Adrenal gland (tissue), 12 donors: ENCODE results near the gene RGS12. TPM values are rescaled to one million over a fixed set of nuclear protein-coding genes. Genes with fewer than 3 reads are reported as not detected.

Experiments
- DNase-seq, 7 donors: peaks; one replicate each; pipeline ENCODE4 v3.0.0-alpha.2; 2019 to 2020
- H3K27ac ChIP-seq, 5 donors: fragments of 200-600 bp; sonication (generic) in 4 of 5; 1 replicate in 3 of 5; 2 replicates in 2 of 5; pipeline versions ENCODE4 v1.5.1 to v1.8.0; 2016 to 2020; ENCODE audit warnings: mild to moderate bottlenecking in 1 of 5
- H3K27me3 ChIP-seq: fragments of 200-600 bp; 2 replicates; pipeline ENCODE4 v1.8.0; 2021
- H3K36me3 ChIP-seq, 2 donors: fragments of 200-600 bp; replicated peaks in 1 of 2; 1 replicate in 1 of 2; 2 replicates in 1 of 2; pipeline versions ENCODE4 v1.5.1 to v1.8.0; 2018 to 2022
- H3K4me1 ChIP-seq, 2 donors: fragments of 200-600 bp; replicated peaks in 1 of 2; 1 replicate in 1 of 2; 2 replicates in 1 of 2; pipeline versions ENCODE4 v1.5.1 to v1.8.0; 2018 to 2021
- H3K4me3 ChIP-seq, 4 donors: fragments of 200-600 bp; sonication (generic) in 3 of 4; one replicate each; pipeline ENCODE4 v1.5.1; 2016 to 2018
- H3K9me3 ChIP-seq, 3 donors: fragments of 200-600 bp; sonication (generic) in 1 of 3; replicated peaks in 1 of 3; 1 replicate in 2 of 3; 2 replicates in 1 of 3; pipeline versions ENCODE4 v1.5.1 to v1.8.0; 2016 to 2021
- CTCF ChIP-seq, 6 experiments: fragments of 450-650 bp in 4 of 6; fragments of 200-600 bp in 2 of 6; sonication (generic) in 1 of 6; IDR thresholded peaks; 1 replicate in 5 of 6; 2 replicates in 1 of 6; pipeline versions ENCODE4 v1.5.1 to v1.8.0; 2016 to 2021; ENCODE audit warnings: antibody characterized with exemption in 6 of 6, mild to moderate bottlenecking in 2 of 6, moderate library complexity in 1 of 6
- POLR2A ChIP-seq, 2 donors: fragments of 450-650 bp; IDR thresholded peaks; one replicate each; pipeline ENCODE4 v1.6.1; 2017; ENCODE audit warnings: antibody characterized with exemption in 2 of 2, mild to moderate bottlenecking in 2 of 2, moderate library complexity in 1 of 2
- WGBS, 4 donors: extraction: QIAGEN DNeasy Blood & Tissue Kit in 2 of 4; methylation state at CpG; one replicate each; pipeline versions ENCODE4 v1.1.5 to v1.1.7; 2013 to 2017; 5-methylcytosine and 5-hydroxymethylcytosine counted together
- intact Hi-C, 2 donors: fragments of 100-400 bp; cut with DNase I; formaldehyde crosslinking; loops; one replicate each; pipeline versions ENCODE4 v1.14.1 to v1.15.0; 2022 to 2023
- polyA plus RNA-seq, 3 donors: library from polyadenylated mRNA; stranded (reverse); fragments of 200-250 nt in 2 of 3; fragments of 350-450 nt in 1 of 3; fragmentation: Illumina TruSeq in 1 of 3; extraction: RNeasy Lipid Tissue Mini Kit (QIAGEN cat#74804) in 1 of 3; gene quantifications; one replicate each; pipeline ENCODE4 v1.2.3, GENCODE V29; 2013 to 2014
- total RNA-seq, 9 donors: library from RNA; depleted of rRNA in 4 of 9; stranded (reverse); fragments of >200 nt in 4 of 9; fragments of 120-200 nt in 1 of 9; fragmentation: NEBNext Ultra II Directional in 1 of 9; extraction: Animal tissue kit (Norgen Biotek cat#: 25700) in 1 of 9; gene quantifications; one replicate each; pipeline versions ENCODE4 v1.1.0 to v1.2.4, GENCODE V29; 2013 to 2023
- donor health status: healthy with polysubstance abuse.
- donor health status: Bipolar disorder and iron deficiency.
- donor health status: DM: yes; HTN: yes; CAD: no.
- donor health status: DM: no; HTN: no; CAD: no.
- donor health status: DM: no; HTN: no; CAD: no.
- donor health status: DM: yes; HTN: yes; CAD: no.

RGS12 gene
- total and polyA plus RNA-seq, 12 donors: 8.2 to 73.9 (median 21.9) TPM

- Histone ChIP-seq H3K27me3 (no peaks in the 10 kb centered on the region), H3K36me3 (no peaks in the 10 kb centered on the region), H3K27ac (no peak overlapping the region), H3K4me3 (no peak overlapping the region), H3K4me1 (peaks cover 4 to 19% of the 10 kb centered on the region in 2 donors), H3K9me3 (no peaks in the 10 kb centered on the region)
- intact Hi-C loops: no loop called here
- TF ChIP-seq POLR2A (IDR thresholded peaks at IDR 0.05) (no peak), CTCF (IDR thresholded peaks at IDR 0.05) (no peak)
- WGBS, 4 donors: 90 to 92% (median 92%) methylated on average over 17 to 19 of the region's 19 CpGs
- peak in 2 of 7 donors; percentile 22 to 51 for DNase-seq
Measured at GRCh38 chr4:3294401-3295241, 1.8 kb downstream of the RGS12 start.

- intact Hi-C loops: no loop called here
- Histone ChIP-seq H3K4me3 (no peak overlapping the region), H3K36me3 (no peaks in the 10 kb centered on the region), H3K4me1 (peaks cover 4 to 18% of the 10 kb centered on the region in 2 donors), H3K27me3 (no peaks in the 10 kb centered on the region), H3K9me3 (no peaks in the 10 kb centered on the region), H3K27ac (no peak overlapping the region)
- WGBS, 4 donors: 93 to 95% (median 94%) methylated on average over 12 of the region's 12 CpGs
- TF ChIP-seq POLR2A (IDR thresholded peaks at IDR 0.05) (no peak), CTCF (IDR thresholded peaks at IDR 0.05) (no peak)
- peak in 2 of 7 donors; percentile 15 to 39 for DNase-seq
Measured at GRCh38 chr4:3295837-3296624, 3.2 kb downstream of the RGS12 start.

GRCh38 chr4:3296651-3297050 lies 3.8 kb downstream of the RGS12 start:
- 92 to 94% (median 93%) methylated on average over 8 of the region's 8 CpGs for WGBS, 4 donors
- Histone ChIP-seq H3K36me3 (no peaks in the 10 kb centered on the region), H3K27me3 (no peaks in the 10 kb centered on the region), H3K9me3 (no peaks in the 10 kb centered on the region), H3K4me3 (no peak overlapping the region), H3K27ac (no peak overlapping the region), H3K4me1 (peaks cover under 1 to 12% of the 10 kb centered on the region in 2 donors)
- intact Hi-C loops: no loop called here
- no peak for TF ChIP-seq POLR2A (IDR thresholded peaks at IDR 0.05)
- DNase-seq: peak in 2 of 7 donors; percentile 10 to 37

GRCh38 chr4:3297066-3297859 lies 4.4 kb downstream of the RGS12 start:
- H3K9me3 ChIP-seq: no peaks in the 10 kb centered on the region
- 94 to 98% (median 96%) methylated on average over 13 of the region's 13 CpGs for WGBS, 4 donors
- H3K36me3 ChIP-seq: no peaks in the 10 kb centered on the region
- DNase-seq: peak in 3 of 7 donors; percentile 6 to 10 (median 6)
- intact Hi-C loops: no loop called here
- H3K27me3 ChIP-seq: no peaks in the 10 kb centered on the region
- H3K27ac ChIP-seq: no peak overlapping the region
- TF ChIP-seq POLR2A (IDR thresholded peaks at IDR 0.05) (no peak), CTCF (IDR thresholded peaks at IDR 0.05) (no peak)
- no peak overlapping the region for H3K4me3 ChIP-seq
- H3K4me1 ChIP-seq: peaks cover 4 to 18% of the 10 kb centered on the region in 2 donors
